Brain microvascular endothelial cell (primary cell): ENCODE data around the gene CALHM1.

Experiments
- DNase-seq: peaks from one replicate; pipeline ENCODE4 v3.0.0-alpha.2; 2020
- H3K27ac ChIP-seq: fragments of 250-450 bp; sonication (Bioruptor Pico); 2 replicates; pipeline ENCODE4 v1.5.1; 2020; ENCODE audit warnings: mild to moderate bottlenecking, moderate library complexity
- H3K27me3 ChIP-seq: fragments of 250-450 bp; sonication (Bioruptor Pico); replicated peaks from 2 replicates; pipeline ENCODE4 v1.5.1; 2020; ENCODE audit warnings: mild to moderate bottlenecking
- H3K36me3 ChIP-seq: fragments of 250-450 bp; sonication (Bioruptor Pico); replicated peaks from 2 replicates; pipeline ENCODE4 v1.5.1; 2020; ENCODE audit warnings: mild to moderate bottlenecking
- H3K4me3 ChIP-seq: 2 replicates; pipeline ENCODE4 v1.5.1; 2011; ENCODE audit warnings: low read depth, mild to moderate bottlenecking, control low read depth, low read length, moderate library complexity
- CTCF ChIP-seq: IDR thresholded peaks from 2 replicates; pipeline ENCODE4 v1.5.1; 2011; ENCODE audit warnings: low read depth, mild to moderate bottlenecking, moderate library complexity, low read length, control low read depth, inconsistent platforms; ENCODE audit errors: missing control alignments
- in situ Hi-C: cut with HindIII; loops from 2 replicates; pipeline ENCODE4 v1.10.0; 2017; ENCODE audit warnings: low sequenced_read_pairs, low pct_ligation_motif_present

CALHM1 gene

GRCh38 chr10:103451831-103452505, 6.7 kb downstream of the CALHM1 start, which contains the start of gene CALHM2:
Gene CALHM2, minus strand, starts transcription at chr10:103452370. Its CDS starts 2,429 bp downstream, at chr10:103449941.
- Histone ChIP-seq H3K27ac (no peak within 1 kb of the TSS), H3K27me3 (no peaks in the 10 kb centered on the region), H3K36me3 (peaks cover 16% of the 10 kb centered on the region), H3K4me3 (peak within 1 kb of the TSS; percentile 59)
- peak; percentile 14 for TF ChIP-seq CTCF
- in situ Hi-C loops = loop anchor here (5.0 kb wide), 1 partner anchor 40 kb away; the partner anchor contains the start of gene NEURL1
- peak; percentile 47 for DNase-seq

- Histone ChIP-seq H3K36me3 (peaks cover 22% of the 10 kb centered on the region), H3K4me3 (peak overlapping the region; percentile 59), H3K27me3 (no peaks in the 10 kb centered on the region), H3K27ac (no peak overlapping the region)
- in situ Hi-C loops = loop anchor here (5.0 kb wide), 1 partner anchor 41 kb away; the partner anchor contains the start of gene NEURL1
- no peak for TF ChIP-seq CTCF
- no peak for DNase-seq
Observed at GRCh38 chr10:103451091-103451813, 7.4 kb downstream of the CALHM1 start.

GRCh38 chr10:103450201-103450695, 8.5 kb downstream of the CALHM1 start:
- no peak overlapping the region for H3K27ac ChIP-seq
- TF ChIP-seq CTCF = no peak
- H3K4me3 ChIP-seq = no peak overlapping the region

GRCh38 chr10:103449208-103450144, 9.2 kb downstream of the CALHM1 start:
- in situ Hi-C loops = loop anchor here (5.0 kb wide), 1 partner anchor 43 kb away; the partner anchor contains the start of gene NEURL1
- no peak overlapping the region for H3K27ac ChIP-seq
- peaks cover 40% of the 10 kb centered on the region for H3K36me3 ChIP-seq
- peak; percentile 14 for TF ChIP-seq CTCF
- DNase-seq = no peak
- H3K27me3 ChIP-seq = no peaks in the 10 kb centered on the region
- no peak overlapping the region for H3K4me3 ChIP-seq

More at GRCh38 chr10:103450201-103450695, 8.5 kb downstream of the CALHM1 start:
- in situ Hi-C loops = loop anchor here (5.0 kb wide), 1 partner anchor 42 kb away; the partner anchor contains the start of gene NEURL1
- no peak for DNase-seq
- H3K36me3 ChIP-seq = peaks cover 32% of the 10 kb centered on the region
- no peaks in the 10 kb centered on the region for H3K27me3 ChIP-seq

GRCh38 chr10:103448746-103449145, 10.0 kb downstream of the CALHM1 start:
- peaks cover 47% of the 10 kb centered on the region for H3K36me3 ChIP-seq
- in situ Hi-C loops = no loop called here
- DNase-seq = peak; percentile 76
- no peak overlapping the region for H3K4me3 ChIP-seq
- no peak for TF ChIP-seq CTCF
- H3K27me3 ChIP-seq = no peaks in the 10 kb centered on the region
- H3K27ac ChIP-seq = no peak overlapping the region
